AG09319 (cell line): ENCODE results near the gene RABAC1.

ENCODE experiments used
- DNase-seq: peaks from one replicate; pipeline ENCODE4 v3.0.0-alpha.2; 2010; ENCODE audit warnings: low read depth; ENCODE audit errors: extremely low read depth
- TF ChIP-seq, protein P1 (sequence below): IDR thresholded peaks from 2 replicates; pipeline ENCODE4 v1.5.1; 2011; ENCODE audit warnings: low read depth, mild to moderate bottlenecking, inconsistent platforms, low read length, moderate library complexity

Gene RABAC1

DNA sequence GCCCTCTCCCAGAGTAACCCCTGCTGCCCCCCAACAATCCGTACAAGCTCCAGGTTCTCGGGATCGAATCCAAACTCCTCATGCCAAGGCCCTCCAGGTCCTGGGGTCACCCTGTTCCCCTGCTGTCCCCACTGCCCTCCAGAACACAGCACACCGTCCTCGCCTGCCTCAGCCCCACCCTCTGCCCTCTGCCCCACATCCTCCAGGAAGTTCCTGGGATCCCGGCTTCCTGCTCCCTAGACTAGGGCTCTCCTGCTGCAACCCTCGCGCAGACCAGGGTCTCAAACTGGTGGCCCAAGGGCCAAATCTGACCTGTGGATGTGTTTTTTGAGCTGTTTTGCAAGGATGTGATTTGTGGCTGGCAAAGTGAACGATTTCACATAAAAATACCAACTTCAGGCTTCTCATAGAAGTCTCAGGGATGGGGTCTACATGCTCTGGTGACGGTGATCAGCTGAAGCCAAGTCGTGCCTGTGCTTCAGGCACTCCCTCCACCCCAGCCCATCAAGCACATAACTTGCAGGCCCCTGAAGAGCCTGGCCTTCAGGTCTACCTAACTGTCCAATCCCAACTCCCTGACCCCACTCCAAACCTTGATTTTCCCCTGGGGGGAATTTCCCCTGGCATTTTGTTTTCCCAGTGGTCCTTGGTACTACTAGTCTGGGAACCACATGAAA is 1.8 kb downstream of the RABAC1 start:
- DNase-seq = no peak
- TF ChIP-seq, protein P1, sequence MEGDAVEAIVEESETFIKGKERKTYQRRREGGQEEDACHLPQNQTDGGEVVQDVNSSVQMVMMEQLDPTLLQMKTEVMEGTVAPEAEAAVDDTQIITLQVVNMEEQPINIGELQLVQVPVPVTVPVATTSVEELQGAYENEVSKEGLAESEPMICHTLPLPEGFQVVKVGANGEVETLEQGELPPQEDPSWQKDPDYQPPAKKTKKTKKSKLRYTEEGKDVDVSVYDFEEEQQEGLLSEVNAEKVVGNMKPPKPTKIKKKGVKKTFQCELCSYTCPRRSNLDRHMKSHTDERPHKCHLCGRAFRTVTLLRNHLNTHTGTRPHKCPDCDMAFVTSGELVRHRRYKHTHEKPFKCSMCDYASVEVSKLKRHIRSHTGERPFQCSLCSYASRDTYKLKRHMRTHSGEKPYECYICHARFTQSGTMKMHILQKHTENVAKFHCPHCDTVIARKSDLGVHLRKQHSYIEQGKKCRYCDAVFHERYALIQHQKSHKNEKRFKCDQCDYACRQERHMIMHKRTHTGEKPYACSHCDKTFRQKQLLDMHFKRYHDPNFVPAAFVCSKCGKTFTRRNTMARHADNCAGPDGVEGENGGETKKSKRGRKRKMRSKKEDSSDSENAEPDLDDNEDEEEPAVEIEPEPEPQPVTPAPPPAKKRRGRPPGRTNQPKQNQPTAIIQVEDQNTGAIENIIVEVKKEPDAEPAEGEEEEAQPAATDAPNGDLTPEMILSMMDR = no peak

DNA sequence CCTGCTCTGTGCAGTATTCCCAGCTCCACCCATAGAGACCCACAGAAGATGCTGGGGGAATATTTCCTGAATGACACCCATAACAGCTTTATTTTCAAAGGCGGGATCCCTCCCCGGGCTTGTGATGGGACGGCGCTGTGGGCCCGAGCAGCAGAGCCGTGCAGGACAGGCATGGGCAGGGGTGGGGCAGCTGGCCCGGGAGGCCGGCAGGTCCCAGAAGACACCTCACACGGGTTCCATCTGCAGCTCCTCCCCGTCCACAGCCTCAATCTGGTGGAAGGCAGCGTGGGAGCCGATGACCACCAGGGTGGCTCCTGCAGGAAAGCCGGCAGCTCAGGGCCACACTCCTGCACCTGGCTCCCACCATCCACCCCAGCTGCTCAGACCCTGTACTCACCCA is 2.5 kb downstream of the RABAC1 start:
- DNase-seq = no peak
- TF ChIP-seq, protein P1 = no peak

DNA sequence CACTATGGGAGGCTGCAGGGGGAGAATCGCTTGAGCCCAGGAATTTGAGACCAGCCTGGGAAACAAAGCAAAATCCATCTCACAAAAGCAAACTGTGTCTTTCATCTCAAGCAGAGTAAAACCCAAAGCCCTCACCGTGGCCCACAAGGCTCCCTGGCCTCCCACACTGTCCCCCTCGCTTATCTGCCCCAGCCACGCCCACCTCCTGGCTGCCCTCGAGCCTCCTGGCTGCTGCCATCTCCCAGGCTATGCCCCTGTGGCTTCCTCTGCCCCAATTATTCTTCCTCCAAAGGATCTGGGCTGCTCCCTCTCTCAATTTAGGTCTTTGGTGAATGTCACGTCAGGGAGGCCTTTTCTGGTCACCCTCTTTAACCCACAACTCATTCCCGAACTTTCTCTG is 3.6 kb downstream of the RABAC1 start:
- TF ChIP-seq, protein P1 = no peak
- no peak for DNase-seq

DNA sequence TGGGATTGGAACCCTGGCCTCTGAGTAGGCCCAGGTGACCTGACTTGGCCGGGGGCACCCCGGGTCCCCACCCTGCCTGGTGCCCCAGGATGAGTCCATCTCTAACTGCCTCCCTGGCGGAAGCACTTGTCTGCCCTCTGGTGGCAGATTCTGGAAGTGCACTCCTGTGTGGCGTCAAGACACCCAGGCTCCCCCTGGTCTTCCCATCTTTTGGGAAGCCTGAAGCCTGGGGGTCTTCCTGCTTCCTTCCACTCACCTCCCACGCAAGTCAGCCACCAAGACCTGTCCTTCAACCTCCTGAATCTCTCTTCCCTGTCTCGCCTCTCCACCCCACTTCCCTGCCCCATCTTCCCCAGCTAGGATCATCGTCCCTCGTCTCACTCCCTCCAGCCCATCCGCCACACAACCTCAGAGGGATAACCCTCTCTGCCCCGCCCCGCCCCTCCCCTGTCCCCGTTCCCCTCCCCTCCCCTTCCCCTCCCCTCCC is 7.4 kb downstream of the RABAC1 start:
- peak; percentile 32 for DNase-seq
- TF ChIP-seq, protein P1 = no peak; the same call in none of the 2 replicates

DNA sequence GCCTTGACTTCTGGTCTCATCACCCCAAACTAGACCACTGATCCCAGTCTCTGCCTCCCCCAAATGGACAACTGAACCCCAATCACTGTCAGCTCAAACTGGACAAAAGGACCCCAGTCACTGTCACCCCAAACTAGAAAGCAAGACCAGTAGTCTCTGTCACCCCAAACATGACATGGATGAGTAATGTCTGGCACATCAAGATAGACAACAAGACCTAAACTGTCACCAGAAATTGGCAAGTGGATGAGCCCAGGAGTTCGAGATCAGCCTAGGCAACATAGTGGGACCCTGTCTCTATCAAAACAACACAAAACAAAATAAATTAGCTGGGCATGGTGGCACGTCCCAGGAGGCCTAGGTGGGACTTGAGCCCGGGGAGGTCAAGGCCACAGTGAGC is 12.0 kb downstream of the RABAC1 start:
- TF ChIP-seq, protein P1 = no peak

DNA sequence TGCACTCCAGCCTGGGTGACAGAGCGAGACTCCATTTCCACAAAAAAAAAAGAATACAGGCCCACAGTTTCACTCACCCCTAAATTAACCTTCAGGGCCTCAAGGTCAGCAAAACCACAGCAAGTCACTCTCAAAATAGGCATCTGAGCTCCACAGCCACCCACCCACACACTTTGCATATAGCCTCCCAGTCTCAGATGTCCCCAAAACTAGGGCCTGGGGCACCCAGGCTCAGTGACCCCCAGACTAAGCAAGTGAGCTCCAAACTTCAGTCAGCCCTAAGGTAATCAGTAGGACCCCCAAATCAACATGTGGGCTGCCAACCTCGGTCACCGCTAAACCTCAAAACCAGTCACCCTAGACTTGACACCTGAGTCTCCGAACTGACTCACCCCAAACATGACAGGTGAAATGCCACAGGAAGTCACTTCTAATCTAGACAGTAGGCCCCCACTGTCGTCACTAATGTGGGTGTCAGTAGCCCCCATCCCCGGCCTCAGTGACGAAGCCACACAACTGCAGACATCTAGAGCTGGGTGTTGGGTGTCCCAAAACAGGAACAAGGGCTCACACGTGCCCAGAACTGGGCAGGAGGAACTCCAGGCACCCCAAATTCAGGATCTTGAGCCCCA is 13.9 kb downstream of the RABAC1 start:
- DNase-seq = no peak
- TF ChIP-seq, protein P1 = no peak

More for the DNA sequence above, 12.0 kb downstream of the RABAC1 start:
- DNase-seq = no peak

DNA sequence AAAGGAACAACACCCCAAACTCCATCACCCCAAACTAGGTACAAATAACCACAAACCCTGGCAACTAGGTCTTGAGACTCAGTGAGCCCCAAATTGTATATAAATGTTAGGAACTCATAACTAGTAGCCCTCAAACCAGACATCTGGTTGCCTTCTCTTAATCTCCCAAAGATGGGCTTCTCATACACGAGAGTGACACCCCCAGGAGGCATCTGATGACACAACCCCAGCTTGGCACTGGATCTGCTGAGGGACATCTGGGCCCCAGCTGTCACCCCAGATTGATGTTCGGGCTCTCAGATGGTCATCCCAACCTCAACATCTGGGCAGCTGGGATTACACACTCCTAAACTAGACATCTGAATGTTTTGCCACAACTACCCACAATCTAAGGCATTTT is 14.8 kb downstream of the RABAC1 start:
- TF ChIP-seq, protein P1 = no peak
- no peak for DNase-seq
